Neural cell (in vitro differentiated cells): Measurements from ENCODE around the gene LCP2. TPM values are rescaled to one million over a fixed set of nuclear protein-coding genes. Genes with fewer than 3 reads are reported as not detected.

Source experiments
- H2AFZ ChIP-seq: fragments of 200-600, 300-800 bp; sonication (generic), shearing (Covaris generic); 2 replicates; pipeline ENCODE4 v1.6.0; 2014; ENCODE audit warnings: low read depth, mild to moderate bottlenecking, antibody characterized with exemption, low read length, moderate library complexity
- H3F3A ChIP-seq: fragments of 200-600 bp; shearing (Covaris generic); 2 replicates; pipeline ENCODE4 v1.6.1; 2016; ENCODE audit warnings: mild to moderate bottlenecking, moderate library complexity, mixed read lengths, antibody characterized with exemption, low read length; ENCODE audit not compliant: insufficient read depth, poor library complexity, severe bottlenecking
- H3K27ac ChIP-seq: fragments of 200-600, 300-800 bp; sonication (generic), shearing (Covaris generic); 2 replicates; pipeline ENCODE4 v1.5.1; 2014; ENCODE audit warnings: mild to moderate bottlenecking, low read length, moderate library complexity
- H3K27me3 ChIP-seq: fragments of 300-800, 200-600 bp; sonication (generic), shearing (Covaris generic); 2 replicates; pipeline ENCODE4 v1.6.0; 2014; ENCODE audit warnings: mild to moderate bottlenecking, low read depth, low read length, moderate library complexity; ENCODE audit not compliant: insufficient read depth
- H3K36me3 ChIP-seq: fragments of 300-800, 200-600 bp; sonication (generic), shearing (Covaris generic); 2 replicates; pipeline ENCODE4 v1.5.1; 2014; ENCODE audit warnings: mild to moderate bottlenecking, antibody characterized with exemption, low read length, moderate library complexity; ENCODE audit not compliant: insufficient read depth
- H3K4me2 ChIP-seq: fragments of 300-800, 200-600 bp; sonication (generic), shearing (Covaris generic); 2 replicates; pipeline ENCODE4 v1.6.0; 2014; ENCODE audit warnings: mild to moderate bottlenecking, low read length
- H3K4me3 ChIP-seq: fragments of 300-800, 200-600 bp; sonication (generic), shearing (Covaris generic); 2 replicates; pipeline ENCODE4 v1.5.1; 2014; ENCODE audit warnings: mild to moderate bottlenecking, low read length, moderate library complexity
- H3K79me2 ChIP-seq: fragments of 200-600 bp; shearing (Covaris generic); replicated peaks from 2 replicates; pipeline ENCODE4 v1.6.0; 2014; ENCODE audit warnings: mild to moderate bottlenecking, low read length, moderate library complexity; ENCODE audit not compliant: insufficient read depth
- H3K9ac ChIP-seq: fragments of 300-800, 200-600 bp; sonication (generic), shearing (Covaris generic); 2 replicates; pipeline ENCODE4 v1.6.1; 2016; ENCODE audit warnings: mild to moderate bottlenecking, low read length, mixed read lengths
- H3K9me2 ChIP-seq: fragments of 200-600 bp; shearing (Covaris generic); 2 replicates; pipeline ENCODE4 v1.6.1; 2016; ENCODE audit warnings: mild to moderate bottlenecking, low read length, mixed read lengths; ENCODE audit not compliant: insufficient read depth
- H3K9me3 ChIP-seq: fragments of 200-600, 300-800 bp; sonication (generic), shearing (Covaris generic); 2 replicates; pipeline ENCODE4 v1.6.1; 2016; ENCODE audit warnings: mild to moderate bottlenecking, mixed run types, low read length, moderate library complexity, mixed read lengths
- H4K20me1 ChIP-seq: fragments of 200-600 bp; shearing (Covaris generic); 2 replicates; pipeline ENCODE4 v1.6.1; 2016; ENCODE audit warnings: mild to moderate bottlenecking, mixed run types; ENCODE audit not compliant: insufficient read depth
- CTCF ChIP-seq: fragments of 450-650 bp; IDR thresholded peaks from 2 replicates; pipeline ENCODE4 v1.5.1; 2014; ENCODE audit warnings: antibody characterized with exemption, mild to moderate bottlenecking, moderate library complexity; ENCODE audit not compliant: poor library complexity, severe bottlenecking
- EP300 ChIP-seq: fragments of 450-650 bp; conservative IDR thresholded peaks from 2 replicates; pipeline ENCODE4 v1.6.1; 2014; ENCODE audit warnings: antibody characterized with exemption, mild to moderate bottlenecking, moderate library complexity; ENCODE audit not compliant: poor library complexity, severe bottlenecking
- EZH2 ChIP-seq: fragments of 200-600, 300-800 bp; shearing (Covaris generic), sonication (generic); IDR thresholded peaks from 2 replicates; pipeline ENCODE4 v1.6.1; 2014; ENCODE audit warnings: antibody characterized with exemption, low read length, borderline replicate concordance, mild to moderate bottlenecking; ENCODE audit not compliant: insufficient read depth, poor library complexity, severe bottlenecking
- MXI1 ChIP-seq: fragments of 450-650 bp; conservative IDR thresholded peaks from 2 replicates; pipeline ENCODE4 v1.6.1; 2014; ENCODE audit warnings: antibody characterized with exemption, mild to moderate bottlenecking; ENCODE audit not compliant: poor library complexity, severe bottlenecking
- POLR2AphosphoS5 ChIP-seq: IDR thresholded peaks from 2 replicates; pipeline ENCODE4 v1.6.1; 2012
- RAD21 ChIP-seq: fragments of 450-650 bp; conservative IDR thresholded peaks from 2 replicates; pipeline ENCODE4 v1.6.1; 2014; ENCODE audit warnings: antibody characterized with exemption, mild to moderate bottlenecking, moderate library complexity
- REST ChIP-seq: IDR thresholded peaks from 2 replicates; pipeline ENCODE4 v1.6.1; 2012; ENCODE audit warnings: borderline replicate concordance
- SMC3 ChIP-seq: fragments of 450-650 bp; conservative IDR thresholded peaks from 2 replicates; pipeline ENCODE4 v1.6.1; 2014; ENCODE audit warnings: antibody characterized with exemption, mild to moderate bottlenecking, moderate library complexity; ENCODE audit not compliant: poor library complexity
- TAF1 ChIP-seq: IDR thresholded peaks from 2 replicates; pipeline ENCODE4 v1.6.1; 2012; ENCODE audit warnings: low read depth
- polyA plus RNA-seq: library from polyadenylated mRNA; depleted of rRNA; stranded (reverse); fragments of >200 nt; gene quantifications from 2 replicates; pipeline ENCODE4 v1.2.3, GENCODE V29; 2014

LCP2 gene
- polyA plus RNA-seq, 1 donor from 2014 or later: not detected

- Histone ChIP-seq H3K27ac (no peak overlapping the region), H3K36me3 (no peaks in the 10 kb centered on the region), H3K4me2 (no peak overlapping the region), H3K79me2 (no peaks in the 10 kb centered on the region), H2AFZ (no peak overlapping the region), H3K27me3 (no peaks in the 10 kb centered on the region), H3K9me2 (no peaks in the 10 kb centered on the region), H3K9me3 (no peaks in the 10 kb centered on the region), H3K4me3 (no peak overlapping the region), H3K9ac (no peak overlapping the region), H3F3A (no peaks in the 10 kb centered on the region), H4K20me1 (no peaks in the 10 kb centered on the region)
- TF ChIP-seq POLR2AphosphoS5: no peak
- no peak for TF ChIP-seq REST
- TF ChIP-seq RAD21: no peak
- no peak for TF ChIP-seq EP300
- no peak for TF ChIP-seq SMC3
- TF ChIP-seq TAF1: no peak
- TF ChIP-seq MXI1: no peak
These were observed 48.4 kb upstream of the LCP2 start for GRCh38 chr5:170345971-170346370.

GRCh38 chr5:170343177-170343576 is 45.6 kb upstream of the LCP2 start:
- TF ChIP-seq MXI1: no peak
- no peak for TF ChIP-seq SMC3
- no peak for TF ChIP-seq CTCF
- no peak for TF ChIP-seq RAD21
- no peak for TF ChIP-seq EZH2
- no peak for TF ChIP-seq EP300
- TF ChIP-seq TAF1: no peak
- TF ChIP-seq REST: no peak
- no peak for TF ChIP-seq POLR2AphosphoS5
- H3K9me2 ChIP-seq: no peaks in the 10 kb centered on the region

More at GRCh38 chr5:170343177-170343576, 45.6 kb upstream of the LCP2 start:
- Histone ChIP-seq H3K9ac (no peak overlapping the region), H3K27ac (no peak overlapping the region), H3K4me2 (no peak overlapping the region), H3K79me2 (no peaks in the 10 kb centered on the region), H3K9me3 (no peaks in the 10 kb centered on the region), H4K20me1 (no peaks in the 10 kb centered on the region), H2AFZ (no peak overlapping the region), H3K36me3 (no peaks in the 10 kb centered on the region), H3F3A (no peaks in the 10 kb centered on the region), H3K27me3 (no peaks in the 10 kb centered on the region), H3K4me3 (no peak overlapping the region)
